ENCODE measurements around the gene PPP2R1B.

PPP2R1B gene

GRCh38 chr11:111807076-111807475 lies 40.9 kb upstream of the PPP2R1B start:
- TF ChIP-seq POLR2AphosphoS5 (IDR thresholded peaks at IDR 0.05; ENCODE audit: borderline replicate concordance, low read depth, low read length) (no peak), FOXP2 (optimal IDR thresholded peaks at IDR 0.05; ENCODE audit: control extremely low read depth, extremely low read length, insufficient read depth) (no peak), EZH2 (IDR thresholded peaks at IDR 0.05) (no peak)
- no peak overlapping the region for H3K4me3 ChIP-seq
- H3K9me3 ChIP-seq (ENCODE audit: low read depth, low read length): no peaks in the 10 kb centered on the region
- DNase-seq (ENCODE audit: low read depth, low spot score): no peak
- peaks cover 5% of the 10 kb centered on the region; the same call in 1 of the 2 replicates for H3K36me3 ChIP-seq (ENCODE audit: insufficient read depth, low read length)
- H3K9ac ChIP-seq (ENCODE audit: insufficient read length): no peak overlapping the region
- H3K27ac ChIP-seq: no peak overlapping the region

GRCh38 chr11:111801135-111801534 lies 34.9 kb upstream of the PPP2R1B start:
- Histone ChIP-seq H3K36me3 (ENCODE audit: insufficient read depth, low read length) (peaks cover 18% of the 10 kb centered on the region), H3K4me3 (no peak overlapping the region), H3K27ac (no peak overlapping the region), H3K9ac (ENCODE audit: insufficient read length) (no peak overlapping the region), H3K9me3 (ENCODE audit: low read depth, low read length) (no peaks in the 10 kb centered on the region; the same call in 1 of the 2 replicates)
- DNase-seq (ENCODE audit: low read depth, low spot score): no peak
- TF ChIP-seq POLR2AphosphoS5 (IDR thresholded peaks at IDR 0.05; ENCODE audit: borderline replicate concordance, low read depth, low read length): no peak
- TF ChIP-seq FOXP2 (optimal IDR thresholded peaks at IDR 0.05; ENCODE audit: control extremely low read depth, extremely low read length, insufficient read depth): no peak
- no peak for TF ChIP-seq EZH2 (IDR thresholded peaks at IDR 0.05)

GRCh38 chr11:111798279-111798678 lies 32.1 kb upstream of the PPP2R1B start:
- H3K9ac ChIP-seq (ENCODE audit: insufficient read length): no peak overlapping the region
- H3K4me3 ChIP-seq: no peak overlapping the region
- H3K27ac ChIP-seq: no peak overlapping the region
- H3K36me3 ChIP-seq (ENCODE audit: insufficient read depth, low read length): peaks cover 13% of the 10 kb centered on the region
- TF ChIP-seq EZH2 (IDR thresholded peaks at IDR 0.05) (no peak), FOXP2 (optimal IDR thresholded peaks at IDR 0.05; ENCODE audit: control extremely low read depth, extremely low read length, insufficient read depth) (no peak), POLR2AphosphoS5 (IDR thresholded peaks at IDR 0.05; ENCODE audit: borderline replicate concordance, low read depth, low read length) (no peak)
- no peak for DNase-seq (ENCODE audit: low read depth, low spot score)
- H3K9me3 ChIP-seq (ENCODE audit: low read depth, low read length): no peaks in the 10 kb centered on the region; the same call in 1 of the 2 replicates

GRCh38 chr11:111797145-111797581 lies 31.0 kb upstream of the PPP2R1B start:
- no peak for DNase-seq (ENCODE audit: low read depth, low spot score)
- Histone ChIP-seq H3K36me3 (ENCODE audit: insufficient read depth, low read length) (peaks cover 13% of the 10 kb centered on the region), H3K9ac (ENCODE audit: insufficient read length) (no peak overlapping the region), H3K27ac (no peak overlapping the region; the same call in 1 of the 2 replicates), H3K4me3 (no peak overlapping the region), H3K9me3 (ENCODE audit: low read depth, low read length) (no peaks in the 10 kb centered on the region; the same call in 1 of the 2 replicates)
- no peak for TF ChIP-seq EZH2 (IDR thresholded peaks at IDR 0.05)
- no peak for TF ChIP-seq FOXP2 (optimal IDR thresholded peaks at IDR 0.05; ENCODE audit: control extremely low read depth, extremely low read length, insufficient read depth)
- no peak for TF ChIP-seq POLR2AphosphoS5 (IDR thresholded peaks at IDR 0.05; ENCODE audit: borderline replicate concordance, low read depth, low read length)

DNA sequence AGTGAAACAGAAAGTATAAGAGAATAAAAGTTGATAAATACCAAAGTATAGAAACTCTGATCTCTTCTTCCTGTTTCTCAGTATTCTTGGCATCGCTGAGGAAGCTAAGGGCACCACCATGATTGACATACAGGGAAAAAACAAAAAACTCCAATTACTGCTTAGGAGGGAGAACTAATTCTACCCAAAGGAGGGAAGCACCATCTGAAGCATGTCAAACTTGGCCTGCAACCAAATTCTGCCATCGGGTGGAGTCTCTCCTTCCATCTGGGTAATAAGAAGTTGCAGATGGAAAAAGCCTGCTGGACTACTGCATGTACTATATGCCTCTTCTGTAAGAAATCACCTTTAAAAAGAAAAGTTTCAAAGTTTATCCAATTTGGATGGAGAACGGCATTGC lies 30.5 kb upstream of the PPP2R1B start:
- no peak for DNase-seq (ENCODE audit: low read depth, low spot score)
- Histone ChIP-seq H3K36me3 (ENCODE audit: insufficient read depth, low read length) (peaks cover 13% of the 10 kb centered on the region), H3K9me3 (ENCODE audit: low read depth, low read length) (no peaks in the 10 kb centered on the region; the same call in 1 of the 2 replicates), H3K9ac (ENCODE audit: insufficient read length) (no peak overlapping the region), H3K27ac (peak overlapping the region; percentile 27; the same call in 1 of the 2 replicates), H3K4me3 (no peak overlapping the region)
- TF ChIP-seq POLR2AphosphoS5 (IDR thresholded peaks at IDR 0.05; ENCODE audit: borderline replicate concordance, low read depth, low read length) (no peak), FOXP2 (optimal IDR thresholded peaks at IDR 0.05; ENCODE audit: control extremely low read depth, extremely low read length, insufficient read depth) (no peak), EZH2 (IDR thresholded peaks at IDR 0.05) (no peak)

GRCh38 chr11:111795334-111795985 lies 29.3 kb upstream of the PPP2R1B start:
- Histone ChIP-seq H3K36me3 (ENCODE audit: insufficient read depth, low read length) (peaks cover 13% of the 10 kb centered on the region), H3K27ac (no peak overlapping the region), H3K4me3 (no peak overlapping the region), H3K9me3 (ENCODE audit: low read depth, low read length) (no peaks in the 10 kb centered on the region; the same call in 1 of the 2 replicates), H3K9ac (ENCODE audit: insufficient read length) (no peak overlapping the region)
- DNase-seq (ENCODE audit: low read depth, low spot score): no peak
- TF ChIP-seq EZH2 (IDR thresholded peaks at IDR 0.05) (no peak), POLR2AphosphoS5 (IDR thresholded peaks at IDR 0.05; ENCODE audit: borderline replicate concordance, low read depth, low read length) (no peak), FOXP2 (optimal IDR thresholded peaks at IDR 0.05; ENCODE audit: control extremely low read depth, extremely low read length, insufficient read depth) (no peak)

GRCh38 chr11:111793863-111794262 lies 27.7 kb upstream of the PPP2R1B start:
- H3K27ac ChIP-seq: no peak overlapping the region; the same call in 1 of the 2 replicates
- H3K9me3 ChIP-seq (ENCODE audit: low read depth, low read length): no peaks in the 10 kb centered on the region; the same call in 1 of the 2 replicates
- TF ChIP-seq FOXP2 (optimal IDR thresholded peaks at IDR 0.05; ENCODE audit: control extremely low read depth, extremely low read length, insufficient read depth) (no peak), POLR2AphosphoS5 (IDR thresholded peaks at IDR 0.05; ENCODE audit: borderline replicate concordance, low read depth, low read length) (no peak), EZH2 (IDR thresholded peaks at IDR 0.05) (no peak)
- H3K4me3 ChIP-seq: 0 out of 2 replicates have a peak overlapping the region, but pooled peaks have one; percentile 17
- DNase-seq (ENCODE audit: low read depth, low spot score): no peak
- H3K36me3 ChIP-seq (ENCODE audit: insufficient read depth, low read length): peaks cover 13% of the 10 kb centered on the region
- no peak overlapping the region for H3K9ac ChIP-seq (ENCODE audit: insufficient read length)

DNA sequence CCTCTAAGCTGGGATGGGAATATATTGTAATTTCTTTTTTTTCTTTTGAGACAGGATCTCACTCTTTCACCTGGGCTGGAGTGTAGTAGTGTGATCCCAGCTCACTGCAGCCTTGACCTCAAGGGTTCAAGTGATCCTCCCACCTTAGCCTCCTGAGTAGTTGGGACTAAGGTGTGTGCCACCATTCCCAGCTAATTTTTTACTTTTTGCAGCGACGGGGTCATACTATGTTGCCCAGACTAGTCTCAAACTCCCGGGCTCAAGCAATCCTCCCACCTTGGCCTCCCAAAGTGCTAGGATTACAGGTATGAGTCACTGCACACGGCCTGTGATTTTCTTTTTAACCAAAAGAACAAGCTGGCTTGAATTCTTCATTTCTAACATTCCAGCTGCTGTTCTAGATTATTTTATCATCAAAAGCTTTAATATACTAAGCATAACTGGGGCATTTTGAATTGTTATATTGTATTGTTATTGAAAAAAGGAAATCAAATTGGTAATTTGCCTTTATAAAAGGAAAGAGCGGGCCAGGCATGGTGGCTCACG lies 26.8 kb upstream of the PPP2R1B start:
- no peak for DNase-seq (ENCODE audit: low read depth, low spot score)
- Histone ChIP-seq H3K4me3 (no peak overlapping the region), H3K9ac (ENCODE audit: insufficient read length) (no peak overlapping the region), H3K9me3 (ENCODE audit: low read depth, low read length) (no peaks in the 10 kb centered on the region; the same call in 1 of the 2 replicates), H3K27ac (no peak overlapping the region), H3K36me3 (ENCODE audit: insufficient read depth, low read length) (peaks cover 10% of the 10 kb centered on the region)
- TF ChIP-seq POLR2AphosphoS5 (IDR thresholded peaks at IDR 0.05; ENCODE audit: borderline replicate concordance, low read depth, low read length): no peak
- no peak for TF ChIP-seq FOXP2 (optimal IDR thresholded peaks at IDR 0.05; ENCODE audit: control extremely low read depth, extremely low read length, insufficient read depth)
- no peak for TF ChIP-seq EZH2 (IDR thresholded peaks at IDR 0.05)
